Neural progenitor cell (in vitro differentiated cells): ENCODE measurements around the gene TPST1. TPM values are rescaled to one million over a fixed set of nuclear protein-coding genes. Genes with fewer than 3 reads are reported as not detected.

Experiments
- DNase-seq: peaks from one replicate; pipeline ENCODE4 v3.0.0-alpha.2; 2016; ENCODE audit warnings: low spot score
- H2AFZ ChIP-seq: fragments of 200-600 bp; sonication (generic); replicated peaks from 2 replicates; pipeline ENCODE4 v1.6.1; 2016; ENCODE audit warnings: antibody characterized with exemption
- H3F3A ChIP-seq: fragments of 200-600 bp; sonication (generic); 2 replicates; pipeline ENCODE4 v1.6.1; 2016; ENCODE audit warnings: antibody characterized with exemption, low read depth
- H3K27ac ChIP-seq: fragments of 200-600 bp; sonication (generic); 2 replicates; pipeline ENCODE4 v1.5.1; 2016; ENCODE audit warnings: mild to moderate bottlenecking
- H3K27me3 ChIP-seq: fragments of 200-600 bp; sonication (generic); 2 replicates; pipeline ENCODE4 v1.6.1; 2016; ENCODE audit warnings: mild to moderate bottlenecking, moderate library complexity
- H3K36me3 ChIP-seq: fragments of 200-600 bp; sonication (generic); 2 replicates; pipeline ENCODE4 v1.5.1; 2016
- H3K4me1 ChIP-seq: fragments of 200-600 bp; sonication (generic); 2 replicates; pipeline ENCODE4 v1.6.1; 2016; ENCODE audit warnings: mixed run types
- H3K4me2 ChIP-seq: fragments of 200-600 bp; sonication (generic); 2 replicates; pipeline ENCODE4 v1.6.1; 2016
- H3K4me3 ChIP-seq: fragments of 200-600 bp; sonication (generic); 2 replicates; pipeline ENCODE4 v1.5.1; 2016
- H3K79me2 ChIP-seq: fragments of 200-600 bp; sonication (generic); 2 replicates; pipeline ENCODE4 v1.6.1; 2016; ENCODE audit warnings: low read depth
- H3K9ac ChIP-seq: fragments of 200-600 bp; sonication (generic); 2 replicates; pipeline ENCODE4 v1.6.1; 2016
- H3K9me3 ChIP-seq: fragments of 200-600 bp; sonication (generic); 2 replicates; pipeline ENCODE4 v1.5.1; 2016; ENCODE audit warnings: low read depth
- H4K20me1 ChIP-seq: fragments of 200-600 bp; sonication (generic); 2 replicates; pipeline ENCODE4 v1.6.1; 2016; ENCODE audit warnings: low read depth
- H3K27ac Mint-ChIP-seq: 3 replicates; pipeline ENCODE4 v1.8.0; 2021; ENCODE audit warnings: mixed read lengths
- H3K27me3 Mint-ChIP-seq: 2 replicates; pipeline ENCODE4 v1.8.0; 2022; ENCODE audit warnings: low read depth, mild to moderate bottlenecking, inconsistent platforms, moderate library complexity, mixed read lengths; ENCODE audit not compliant: insufficient read depth
- H3K36me3 Mint-ChIP-seq: 3 replicates; pipeline ENCODE4 v1.8.0; 2021; ENCODE audit warnings: mixed read lengths
- H3K4me1 Mint-ChIP-seq: 3 replicates; pipeline ENCODE4 v1.8.0; 2021; ENCODE audit warnings: mixed read lengths
- H3K4me3 Mint-ChIP-seq: 3 replicates; pipeline ENCODE4 v1.8.0; 2021; ENCODE audit warnings: mild to moderate bottlenecking, moderate library complexity, mixed read lengths
- H3K9me3 Mint-ChIP-seq: 3 replicates; pipeline ENCODE4 v1.8.0; 2020; ENCODE audit warnings: mixed read lengths
- EZH2 ChIP-seq: fragments of 200-600 bp; sonication (generic); IDR thresholded peaks from 2 replicates; pipeline ENCODE4 v1.6.1; 2017; ENCODE audit warnings: antibody characterized with exemption, mild to moderate bottlenecking, moderate library complexity
- EZH2phosphoT487 ChIP-seq: fragments of 200-600 bp; sonication (generic); IDR thresholded peaks from 2 replicates; pipeline ENCODE4 v1.6.1; 2017; ENCODE audit warnings: antibody characterized with exemption
- total RNA-seq: library from RNA; depleted of rRNA; stranded (reverse); fragments of >200 nt; gene quantifications from 2 replicates; pipeline ENCODE4 v1.2.3, GENCODE V29; 2015; ENCODE audit warnings: low replicate concordance
- TF ChIP-seq, protein P1 (sequence below): fragments of 200-600 bp; sonication (generic); IDR thresholded peaks from 2 replicates; pipeline ENCODE4 v1.5.1; 2017; ENCODE audit warnings: antibody characterized with exemption, mild to moderate bottlenecking

Gene TPST1
- total RNA-seq, 1 donor from 2014 or later, result 24.9 TPM

DNA sequence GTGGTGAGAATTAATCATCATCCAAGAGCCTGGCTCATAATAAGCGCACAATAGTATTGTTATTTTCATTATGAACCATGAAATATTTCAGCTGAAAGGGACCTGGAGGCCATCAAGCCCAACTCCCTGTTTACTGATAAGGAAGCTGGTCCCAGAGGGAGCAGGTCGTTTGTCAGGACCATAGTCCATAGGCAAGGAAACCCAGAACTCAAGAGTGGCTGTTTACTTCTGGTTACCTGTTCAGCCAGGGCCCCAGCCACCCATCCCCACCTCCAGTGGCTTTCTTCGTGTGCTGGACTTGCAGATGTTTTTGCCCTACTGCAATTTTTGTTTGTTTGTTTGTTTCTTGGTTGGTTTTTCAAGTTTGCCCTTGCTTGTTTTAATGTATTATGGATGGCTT, 152.0 kb downstream of the TPST1 start:
- TF ChIP-seq, protein P1, sequence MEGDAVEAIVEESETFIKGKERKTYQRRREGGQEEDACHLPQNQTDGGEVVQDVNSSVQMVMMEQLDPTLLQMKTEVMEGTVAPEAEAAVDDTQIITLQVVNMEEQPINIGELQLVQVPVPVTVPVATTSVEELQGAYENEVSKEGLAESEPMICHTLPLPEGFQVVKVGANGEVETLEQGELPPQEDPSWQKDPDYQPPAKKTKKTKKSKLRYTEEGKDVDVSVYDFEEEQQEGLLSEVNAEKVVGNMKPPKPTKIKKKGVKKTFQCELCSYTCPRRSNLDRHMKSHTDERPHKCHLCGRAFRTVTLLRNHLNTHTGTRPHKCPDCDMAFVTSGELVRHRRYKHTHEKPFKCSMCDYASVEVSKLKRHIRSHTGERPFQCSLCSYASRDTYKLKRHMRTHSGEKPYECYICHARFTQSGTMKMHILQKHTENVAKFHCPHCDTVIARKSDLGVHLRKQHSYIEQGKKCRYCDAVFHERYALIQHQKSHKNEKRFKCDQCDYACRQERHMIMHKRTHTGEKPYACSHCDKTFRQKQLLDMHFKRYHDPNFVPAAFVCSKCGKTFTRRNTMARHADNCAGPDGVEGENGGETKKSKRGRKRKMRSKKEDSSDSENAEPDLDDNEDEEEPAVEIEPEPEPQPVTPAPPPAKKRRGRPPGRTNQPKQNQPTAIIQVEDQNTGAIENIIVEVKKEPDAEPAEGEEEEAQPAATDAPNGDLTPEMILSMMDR, result no peak
- no peak for TF ChIP-seq EZH2
- H2AFZ ChIP-seq, result no peak overlapping the region
- Mint-ChIP-seq H3K4me1 (peaks cover 6% of the 10 kb centered on the region), H3K9me3 (no peaks in the 10 kb centered on the region), H3K36me3 (peaks cover 7% of the 10 kb centered on the region), H3K27ac (no peak overlapping the region), H3K4me3 (no peak overlapping the region), H3K27me3 (peaks cover 3% of the 10 kb centered on the region)
- H3K36me3 ChIP-seq, result no peaks in the 10 kb centered on the region
- no peaks in the 10 kb centered on the region for H3K9me3 ChIP-seq
- no peaks in the 10 kb centered on the region for H3K79me2 ChIP-seq
- H3K27ac ChIP-seq, result no peak overlapping the region
- H3K27me3 ChIP-seq, result no peaks in the 10 kb centered on the region
- H3K4me2 ChIP-seq, result no peak overlapping the region
- no peak for DNase-seq
- peaks cover 2% of the 10 kb centered on the region for H3K4me1 ChIP-seq
- H3K4me3 ChIP-seq, result no peak overlapping the region
- H3K9ac ChIP-seq, result no peak overlapping the region
- H4K20me1 ChIP-seq, result peaks cover 9% of the 10 kb centered on the region
- peaks cover 2% of the 10 kb centered on the region for H3F3A ChIP-seq

- Histone ChIP-seq H3K4me3 (no peak overlapping the region), H3F3A (no peaks in the 10 kb centered on the region), H3K4me1 (no peaks in the 10 kb centered on the region), H3K9me3 (no peaks in the 10 kb centered on the region), H3K27ac (no peak overlapping the region), H3K79me2 (no peaks in the 10 kb centered on the region), H3K4me2 (no peak overlapping the region), H3K36me3 (no peaks in the 10 kb centered on the region), H3K9ac (no peak overlapping the region), H4K20me1 (no peaks in the 10 kb centered on the region), H2AFZ (no peak overlapping the region), H3K27me3 (no peaks in the 10 kb centered on the region)
- Mint-ChIP-seq H3K27me3 (peaks cover 3% of the 10 kb centered on the region), H3K36me3 (peaks cover 7% of the 10 kb centered on the region), H3K4me3 (no peak overlapping the region), H3K27ac (no peak overlapping the region), H3K9me3 (no peaks in the 10 kb centered on the region), H3K4me1 (peaks cover 4% of the 10 kb centered on the region)
- no peak for DNase-seq
- no peak for TF ChIP-seq EZH2phosphoT487
- TF ChIP-seq, protein P1, result no peak
- TF ChIP-seq EZH2, result no peak
Measured at GRCh38 chr7:66359656-66360211, 154.6 kb downstream of the TPST1 start.

DNA sequence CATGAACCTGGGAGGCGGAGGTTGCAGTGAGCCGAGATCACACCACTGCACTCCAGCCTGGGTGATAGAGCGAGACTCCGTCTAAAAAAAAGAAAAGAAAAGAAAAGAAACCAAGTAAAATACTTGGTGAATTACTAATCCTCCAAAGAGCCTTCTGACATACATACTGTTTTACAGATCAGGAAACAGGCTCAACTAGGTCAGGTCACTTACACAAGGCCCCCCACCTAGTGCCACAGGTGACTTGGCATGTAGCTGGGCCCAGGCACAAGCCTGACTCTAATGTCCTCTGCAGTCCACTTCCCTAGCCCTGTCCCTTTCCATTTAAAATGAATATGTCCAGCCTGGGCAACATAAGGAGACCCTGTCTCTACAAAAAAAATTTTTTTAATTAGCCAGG, 157.0 kb downstream of the TPST1 start:
- no peaks in the 10 kb centered on the region for H3K9me3 Mint-ChIP-seq
- no peak overlapping the region for H2AFZ ChIP-seq
- no peak overlapping the region for H3K27ac Mint-ChIP-seq
- H3K79me2 ChIP-seq, result no peaks in the 10 kb centered on the region
- TF ChIP-seq, protein P1, result no peak
- TF ChIP-seq EZH2 (no peak), EZH2phosphoT487 (no peak)
- H3K27me3 ChIP-seq, result no peaks in the 10 kb centered on the region
- H3K4me1 Mint-ChIP-seq, result no peaks in the 10 kb centered on the region
- no peak overlapping the region for H3K27ac ChIP-seq
- H3K4me3 ChIP-seq, result no peak overlapping the region
- H3K9ac ChIP-seq, result no peak overlapping the region
- no peak for DNase-seq
- no peak overlapping the region for H3K4me2 ChIP-seq
- peaks cover 2% of the 10 kb centered on the region for H3K36me3 Mint-ChIP-seq
- no peaks in the 10 kb centered on the region for H3K9me3 ChIP-seq
- H3K27me3 Mint-ChIP-seq, result no peaks in the 10 kb centered on the region
- H3K4me3 Mint-ChIP-seq, result no peak overlapping the region
- no peaks in the 10 kb centered on the region for H3K36me3 ChIP-seq
- H3F3A ChIP-seq, result no peaks in the 10 kb centered on the region
- no peaks in the 10 kb centered on the region for H4K20me1 ChIP-seq
- H3K4me1 ChIP-seq, result no peaks in the 10 kb centered on the region
